Natural killer cell (primary cell): ENCODE measurements around the gene BOD1. TPM values are rescaled to one million over a fixed set of nuclear protein-coding genes. Genes with fewer than 3 reads are reported as not detected.
A peak's percentile ranks its signal among the peaks of the same experiment; 100 is the strongest.

ENCODE experiments used
- ATAC-seq, 3 donors: fragments of 150-1000 bp in 2 of 3; fragments of 200-7000 bp in 1 of 3; cut with Tn5 transposase; 1 replicate in 1 of 3; 2 replicates in 2 of 3; pipeline ENCODE4 v1.10.0; 2021; ENCODE audit warnings: mild to moderate bottlenecking in 2 of 3, moderate library complexity in 2 of 3
- DNase-seq, 2 donors: peaks; one replicate each; pipeline versions ENCODE4 v3.0.0 to v3.0.0-alpha.2; 2013 to 2021; ENCODE audit warnings: mixed read lengths in 1 of 2
- H3K27ac ChIP-seq: one replicate; pipeline ENCODE4 v1.5.1; 2013; ENCODE audit warnings: mild to moderate bottlenecking, low read length
- H3K27me3 ChIP-seq: one replicate; pipeline ENCODE4 v1.6.1; 2013; ENCODE audit warnings: low read length; ENCODE audit not compliant: control insufficient read depth, insufficient read depth
- H3K36me3 ChIP-seq: one replicate; pipeline ENCODE4 v1.6.1; 2013; ENCODE audit warnings: low read length; ENCODE audit not compliant: control insufficient read depth, insufficient read depth
- H3K4me1 ChIP-seq: one replicate; pipeline ENCODE4 v1.6.1; 2013; ENCODE audit warnings: low read length; ENCODE audit not compliant: control insufficient read depth, insufficient read depth
- H3K4me3 ChIP-seq: one replicate; pipeline ENCODE4 v1.5.1; 2013; ENCODE audit warnings: low read length
- H3K9me3 ChIP-seq: one replicate; pipeline ENCODE4 v1.6.1; 2013; ENCODE audit warnings: low read length; ENCODE audit not compliant: control insufficient read depth, insufficient read depth
- H3K27ac Mint-ChIP-seq, 2 donors: one replicate each; pipeline ENCODE4 v1.8.0; 2022; ENCODE audit warnings: mild to moderate bottlenecking in 2 of 2, mixed read lengths in 2 of 2, moderate library complexity in 1 of 2
- H3K27me3 Mint-ChIP-seq, 2 donors: one replicate each; pipeline ENCODE4 v1.8.0; 2022; ENCODE audit warnings: low read depth in 2 of 2, mixed read lengths in 2 of 2
- H3K36me3 Mint-ChIP-seq: one replicate; pipeline ENCODE4 v1.8.0; 2022; ENCODE audit warnings: mixed read lengths
- H3K4me1 Mint-ChIP-seq, 2 donors: one replicate each; pipeline ENCODE4 v1.8.0; 2022; ENCODE audit warnings: mixed read lengths in 2 of 2
- H3K4me3 Mint-ChIP-seq: one replicate; pipeline ENCODE4 v1.8.0; 2022; ENCODE audit warnings: mild to moderate bottlenecking, moderate library complexity, mixed read lengths
- H3K9me3 Mint-ChIP-seq, 2 donors: one replicate each; pipeline ENCODE4 v1.8.0; 2022; ENCODE audit warnings: mixed read lengths in 2 of 2
- WGBS: methylation state at CpG from one replicate; pipeline ENCODE4 v1.1.7; 2013; ENCODE audit warnings: missing lambda C conversion rate; ENCODE audit not compliant: insufficient coverage; 5-methylcytosine and 5-hydroxymethylcytosine counted together
- intact Hi-C: fragments of 100-400 bp; cut with micrococcal nuclease; formaldehyde crosslinking; loops from one replicate; pipeline ENCODE4 v1.14.2; 2022
- total RNA-seq, 4 donors: library from RNA; stranded (reverse); fragments of 120-200 nt in 1 of 4; gene quantifications; one replicate each; pipeline versions ENCODE4 v1.2.3 to v1.2.4, GENCODE V29; 2013 to 2022
- TF ChIP-seq, protein P1 (sequence below): fragments of 200-600 bp; IDR thresholded peaks from one replicate; pipeline ENCODE4 v1.8.0; 2022; ENCODE audit warnings: antibody characterized with exemption

Gene BOD1
- total RNA-seq, 3 donors from 2014 or later (not counting 1 experiment from before 2014, with no cell fraction given): 11.0 to 19.9 (median 16.6) TPM

DNA sequence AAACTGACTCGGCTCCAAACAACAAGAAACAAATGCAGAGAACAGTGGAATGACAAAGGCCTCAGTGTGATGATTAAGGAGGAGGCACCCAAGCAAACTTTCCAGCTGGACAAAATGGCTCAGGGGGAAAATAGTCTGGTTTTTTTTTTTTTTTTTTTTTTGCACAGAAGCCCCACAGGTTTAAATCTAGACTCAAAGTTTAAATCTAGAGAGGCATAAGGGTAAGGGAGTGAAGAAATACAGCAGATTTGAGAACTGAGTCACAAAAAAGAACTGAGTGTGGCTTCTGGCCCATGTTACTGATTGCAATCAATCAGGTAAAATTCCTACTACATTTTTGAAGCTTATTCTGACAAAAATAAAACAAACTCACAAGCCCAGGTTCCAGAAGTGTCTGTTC, 12.3 kb downstream of the BOD1 start:
- H3K36me3 ChIP-seq: peaks cover 43% of the 10 kb centered on the region
- H3K27me3 ChIP-seq: no peaks in the 10 kb centered on the region
- H3K27me3 Mint-ChIP-seq: no peaks in the 10 kb centered on the region
- peaks cover 6 to 16% of the 10 kb centered on the region in 2 donors for H3K4me1 Mint-ChIP-seq
- no peak for DNase-seq
- no peak overlapping the region for H3K4me3 Mint-ChIP-seq
- H3K4me1 ChIP-seq: no peaks in the 10 kb centered on the region
- H3K9me3 ChIP-seq: no peaks in the 10 kb centered on the region
- H3K27ac ChIP-seq: no peak overlapping the region
- TF ChIP-seq, protein P1, sequence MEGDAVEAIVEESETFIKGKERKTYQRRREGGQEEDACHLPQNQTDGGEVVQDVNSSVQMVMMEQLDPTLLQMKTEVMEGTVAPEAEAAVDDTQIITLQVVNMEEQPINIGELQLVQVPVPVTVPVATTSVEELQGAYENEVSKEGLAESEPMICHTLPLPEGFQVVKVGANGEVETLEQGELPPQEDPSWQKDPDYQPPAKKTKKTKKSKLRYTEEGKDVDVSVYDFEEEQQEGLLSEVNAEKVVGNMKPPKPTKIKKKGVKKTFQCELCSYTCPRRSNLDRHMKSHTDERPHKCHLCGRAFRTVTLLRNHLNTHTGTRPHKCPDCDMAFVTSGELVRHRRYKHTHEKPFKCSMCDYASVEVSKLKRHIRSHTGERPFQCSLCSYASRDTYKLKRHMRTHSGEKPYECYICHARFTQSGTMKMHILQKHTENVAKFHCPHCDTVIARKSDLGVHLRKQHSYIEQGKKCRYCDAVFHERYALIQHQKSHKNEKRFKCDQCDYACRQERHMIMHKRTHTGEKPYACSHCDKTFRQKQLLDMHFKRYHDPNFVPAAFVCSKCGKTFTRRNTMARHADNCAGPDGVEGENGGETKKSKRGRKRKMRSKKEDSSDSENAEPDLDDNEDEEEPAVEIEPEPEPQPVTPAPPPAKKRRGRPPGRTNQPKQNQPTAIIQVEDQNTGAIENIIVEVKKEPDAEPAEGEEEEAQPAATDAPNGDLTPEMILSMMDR: no peak
- H3K4me3 ChIP-seq: no peak overlapping the region
- intact Hi-C loops: no loop called here
- ATAC-seq: no peak
- H3K27ac Mint-ChIP-seq: no peak overlapping the region
- H3K36me3 Mint-ChIP-seq: peaks cover 8% of the 10 kb centered on the region
- 96% methylated on average over 1 of the region's 1 CpG for WGBS
- no peaks in the 10 kb centered on the region for H3K9me3 Mint-ChIP-seq

DNA sequence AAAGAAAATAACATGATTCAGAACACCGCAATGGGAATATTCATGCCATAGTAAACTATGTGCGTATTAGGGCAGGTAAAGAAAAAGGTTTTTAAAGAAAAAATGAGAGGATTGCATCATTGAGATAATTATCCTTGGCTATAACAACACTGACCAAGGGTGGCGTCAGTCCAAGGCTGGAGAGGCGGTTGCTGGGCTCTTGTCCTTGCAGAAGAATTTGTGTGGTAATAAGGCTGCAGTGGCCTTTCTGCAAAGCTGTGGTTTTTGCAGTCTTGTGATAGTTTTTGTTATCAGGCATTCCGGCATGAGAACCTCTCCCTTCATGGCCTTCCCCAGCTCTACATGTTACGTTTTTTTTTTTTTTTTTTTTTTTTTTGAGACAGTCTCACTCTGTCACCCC, 14.0 kb downstream of the BOD1 start:
- H3K4me3 Mint-ChIP-seq: no peak overlapping the region
- peak in 1 of 3 donors; percentile 33 for ATAC-seq
- H3K36me3 ChIP-seq: peaks cover 26% of the 10 kb centered on the region
- H3K4me3 ChIP-seq: no peak overlapping the region
- H3K9me3 Mint-ChIP-seq: no peaks in the 10 kb centered on the region
- no peaks in the 10 kb centered on the region for H3K4me1 ChIP-seq
- no peak overlapping the region for H3K27ac Mint-ChIP-seq
- no peak overlapping the region for H3K27ac ChIP-seq
- peaks cover 6 to 16% of the 10 kb centered on the region in 2 donors for H3K4me1 Mint-ChIP-seq
- 91% methylated on average over 4 of the region's 6 CpGs for WGBS
- DNase-seq: no peak
- TF ChIP-seq, protein P1: no peak
- intact Hi-C loops: no loop called here
- no peaks in the 10 kb centered on the region for H3K27me3 ChIP-seq
- no peaks in the 10 kb centered on the region for H3K9me3 ChIP-seq
- no peaks in the 10 kb centered on the region for H3K27me3 Mint-ChIP-seq
- no peaks in the 10 kb centered on the region for H3K36me3 Mint-ChIP-seq

DNA sequence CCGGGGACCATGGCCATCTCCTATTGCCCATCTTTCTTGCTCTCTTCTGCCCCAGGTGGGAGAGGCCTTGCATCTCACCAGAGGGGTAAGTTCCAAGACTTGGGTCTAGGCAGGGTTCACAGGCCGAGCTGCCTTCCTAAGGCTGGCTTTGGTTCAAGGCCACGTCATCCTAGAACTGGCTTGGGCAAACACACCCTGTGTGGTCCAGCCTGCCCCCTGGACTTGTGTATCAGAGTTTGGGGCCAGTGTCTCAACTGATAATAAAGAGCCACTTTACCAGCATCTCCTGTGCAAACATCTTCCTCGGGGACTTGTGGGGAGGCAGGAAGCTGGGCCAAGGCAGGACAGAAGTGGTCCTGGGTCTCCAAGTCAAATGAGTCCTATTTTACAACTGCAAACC, 17.8 kb downstream of the BOD1 start:
- intact Hi-C loops: no loop called here
- Histone ChIP-seq H3K4me3 (no peak overlapping the region), H3K36me3 (no peaks in the 10 kb centered on the region), H3K27ac (no peak overlapping the region), H3K4me1 (no peaks in the 10 kb centered on the region), H3K27me3 (no peaks in the 10 kb centered on the region), H3K9me3 (peaks cover 4% of the 10 kb centered on the region)
- no peak overlapping the region for H3K4me3 Mint-ChIP-seq
- H3K36me3 Mint-ChIP-seq: no peaks in the 10 kb centered on the region
- WGBS: 99% methylated on average over 4 of the region's 4 CpGs
- DNase-seq: no peak
- TF ChIP-seq, protein P1: no peak
- no peaks in the 10 kb centered on the region for H3K27me3 Mint-ChIP-seq
- peaks cover 6 to 16% of the 10 kb centered on the region in 2 donors for H3K4me1 Mint-ChIP-seq
- H3K27ac Mint-ChIP-seq: no peak overlapping the region
- ATAC-seq: no peak
- H3K9me3 Mint-ChIP-seq: peaks cover 0 to 2% of the 10 kb centered on the region in 2 donors

DNA sequence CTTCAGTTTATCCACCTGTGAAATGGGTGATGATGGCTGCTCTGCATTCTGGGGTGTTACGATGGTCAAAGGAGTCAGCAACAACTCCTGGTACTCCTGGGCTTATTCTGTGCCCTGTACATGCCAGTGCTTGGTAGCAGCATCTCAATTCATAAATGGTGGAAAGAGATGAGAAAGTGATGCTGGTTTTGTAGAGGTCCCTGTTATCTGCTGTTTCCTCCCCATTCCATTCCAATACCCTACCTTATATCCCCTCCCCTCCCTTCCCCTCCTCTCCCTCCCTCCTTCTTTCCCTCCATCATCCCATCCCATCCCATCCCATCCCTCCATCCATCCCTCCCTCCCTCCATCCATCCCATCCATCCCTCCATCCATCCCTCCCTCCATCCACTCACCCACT, 19.1 kb downstream of the BOD1 start:
- Histone ChIP-seq H3K36me3 (no peaks in the 10 kb centered on the region), H3K27me3 (no peaks in the 10 kb centered on the region), H3K4me3 (no peak overlapping the region), H3K4me1 (no peaks in the 10 kb centered on the region), H3K27ac (no peak overlapping the region), H3K9me3 (peaks cover 18% of the 10 kb centered on the region)
- H3K27me3 Mint-ChIP-seq: no peaks in the 10 kb centered on the region
- H3K4me1 Mint-ChIP-seq: peaks cover 6 to 15% of the 10 kb centered on the region in 2 donors
- TF ChIP-seq, protein P1: no peak
- H3K4me3 Mint-ChIP-seq: no peak overlapping the region
- ATAC-seq (no peak), DNase-seq (no peak)
- intact Hi-C loops: no loop called here
- no peak overlapping the region for H3K27ac Mint-ChIP-seq
- peaks cover 3 to 7% of the 10 kb centered on the region in 2 donors for H3K9me3 Mint-ChIP-seq
- H3K36me3 Mint-ChIP-seq: peaks cover 2% of the 10 kb centered on the region
- 94% methylated on average over 1 of the region's 1 CpG for WGBS
